G401 (cell line): ENCODE data around the gene MPO. TPM values are rescaled to one million over a fixed set of nuclear protein-coding genes. Genes with fewer than 3 reads are reported as not detected.
A peak's percentile ranks its signal among the peaks of the same experiment; 100 is the strongest.

Source experiments
- DNase-seq: peaks from one replicate; pipeline ENCODE4 v3.0.0-alpha.2; 2015; ENCODE audit warnings: low spot score
- in situ Hi-C: cut with HindIII; loops from 2 replicates; pipeline ENCODE4 v1.10.0; 2016; ENCODE audit warnings: low sequenced_read_pairs, mixed read lengths
- total RNA-seq: library from RNA; depleted of rRNA; stranded (reverse); fragments of >200 nt; shearing (Covaris generic); gene quantifications from 2 replicates; pipeline ENCODE4 v1.2.3, GENCODE V29; 2014

Gene MPO
- total RNA-seq, 1 experiment from 2014 or later, result not detected

DNA sequence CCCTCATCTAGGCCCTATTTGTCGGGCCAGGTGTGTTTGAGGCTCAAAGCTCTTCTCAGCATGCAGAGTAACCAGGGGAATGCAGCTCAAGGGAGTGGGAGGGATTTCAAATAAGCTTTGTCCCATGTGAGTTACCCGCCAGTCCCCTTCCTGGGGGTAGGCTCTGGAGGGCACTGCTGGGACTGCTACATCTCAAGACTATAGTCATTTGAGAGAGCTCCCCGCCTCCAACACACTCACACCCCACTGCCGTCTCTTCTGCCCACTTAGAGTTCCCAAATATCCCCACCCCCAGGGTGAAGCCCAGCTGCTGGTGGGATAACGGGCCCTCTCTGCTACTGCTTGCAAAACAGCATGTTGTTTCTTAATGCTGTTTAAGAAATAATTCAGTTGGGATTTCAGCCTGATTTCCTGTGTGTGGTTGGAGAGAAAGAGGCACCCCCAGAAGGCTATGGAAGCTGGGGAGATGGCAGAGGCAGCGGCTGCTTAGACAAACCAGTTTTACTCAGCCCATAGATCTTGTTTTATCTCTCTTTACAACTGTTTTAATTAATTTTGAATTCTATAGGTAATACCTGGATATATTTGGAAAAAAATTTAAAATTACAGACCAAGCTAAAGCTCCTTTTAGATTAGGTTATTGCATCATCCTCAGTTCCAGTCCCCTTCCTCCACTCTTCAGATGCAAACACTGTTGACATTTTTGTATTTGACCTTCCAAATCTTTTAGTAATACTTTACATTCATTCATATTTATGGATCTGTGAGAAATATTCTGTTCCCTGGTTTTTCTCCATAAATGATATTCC, 4.1 kb upstream of the MPO start:
- in situ Hi-C loops, result no loop called here
- no peak for DNase-seq

DNA sequence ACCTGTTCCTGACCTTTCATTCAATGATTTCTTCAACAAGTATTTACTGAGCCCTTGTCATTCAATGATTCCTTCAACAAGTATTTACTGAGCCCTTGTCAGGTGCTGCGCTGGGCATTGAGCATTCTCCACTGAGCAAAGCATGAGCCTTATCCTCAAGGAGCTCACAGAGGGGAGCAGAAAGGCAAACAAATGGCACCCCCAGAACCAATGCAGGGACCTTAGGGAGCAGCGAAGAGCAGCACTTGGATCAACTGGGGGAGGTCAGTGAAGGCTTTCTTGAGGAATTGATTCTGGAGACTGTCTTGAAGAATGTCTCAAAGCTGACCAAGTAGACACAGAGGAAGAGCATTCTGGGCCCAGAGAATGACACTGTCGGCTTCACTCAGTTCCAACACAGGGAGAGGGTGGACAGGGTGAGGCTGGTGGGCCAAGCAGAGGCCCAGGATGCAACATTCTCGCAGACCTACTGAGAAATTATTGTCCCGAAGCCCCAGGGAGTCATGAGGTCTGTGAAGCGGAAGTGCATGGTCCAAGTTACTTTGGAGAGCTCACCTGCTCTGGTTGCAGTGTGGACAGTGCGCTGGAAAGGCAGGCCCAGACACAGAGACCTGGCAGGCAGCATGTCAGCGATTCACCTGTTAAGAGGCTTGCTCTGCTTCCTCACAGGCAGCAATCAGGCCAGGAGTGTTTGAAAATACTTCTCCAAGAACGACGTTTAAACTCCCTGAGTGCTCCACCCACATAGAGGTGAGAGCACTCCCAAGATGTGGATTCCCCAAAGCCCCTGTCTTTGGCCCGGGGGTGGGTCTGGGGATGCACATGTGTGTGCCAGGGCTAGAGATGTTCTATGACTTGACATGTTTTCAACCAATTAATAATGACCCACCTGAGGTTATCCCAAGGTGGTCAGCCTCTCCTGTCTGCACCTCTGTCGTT, 3.2 kb upstream of the MPO start:
- DNase-seq, result no peak
- in situ Hi-C loops, result no loop called here

DNA sequence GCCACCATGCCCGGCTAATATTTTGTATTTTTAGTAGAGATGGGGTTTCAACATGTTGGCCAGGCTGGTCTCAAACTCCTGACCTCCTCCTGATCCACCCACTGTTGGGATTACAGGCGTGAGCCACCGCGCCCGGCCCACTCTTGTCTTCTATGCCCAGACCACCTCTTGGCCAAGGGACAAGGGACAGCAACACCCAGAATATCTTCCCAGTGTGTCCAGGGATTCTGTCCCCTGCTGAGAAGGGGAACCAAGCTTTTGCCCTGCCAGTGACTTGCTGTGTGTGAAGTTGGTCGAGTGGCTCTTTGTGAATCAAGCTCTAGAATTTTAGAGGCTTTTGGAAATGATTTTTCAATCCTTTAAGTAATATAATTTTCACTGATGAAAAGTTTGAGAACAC, 1.7 kb upstream of the MPO start:
- no peak for DNase-seq
- in situ Hi-C loops, result no loop called here

- in situ Hi-C loops, result no loop called here
- DNase-seq, result no peak
These were observed 826 bp upstream of the MPO start for GRCh38 chr17:58281511-58282011.

GRCh38 chr17:58279736-58280479, 827 bp downstream of the MPO start:
- in situ Hi-C loops, result no loop called here
- no peak for DNase-seq

DNA sequence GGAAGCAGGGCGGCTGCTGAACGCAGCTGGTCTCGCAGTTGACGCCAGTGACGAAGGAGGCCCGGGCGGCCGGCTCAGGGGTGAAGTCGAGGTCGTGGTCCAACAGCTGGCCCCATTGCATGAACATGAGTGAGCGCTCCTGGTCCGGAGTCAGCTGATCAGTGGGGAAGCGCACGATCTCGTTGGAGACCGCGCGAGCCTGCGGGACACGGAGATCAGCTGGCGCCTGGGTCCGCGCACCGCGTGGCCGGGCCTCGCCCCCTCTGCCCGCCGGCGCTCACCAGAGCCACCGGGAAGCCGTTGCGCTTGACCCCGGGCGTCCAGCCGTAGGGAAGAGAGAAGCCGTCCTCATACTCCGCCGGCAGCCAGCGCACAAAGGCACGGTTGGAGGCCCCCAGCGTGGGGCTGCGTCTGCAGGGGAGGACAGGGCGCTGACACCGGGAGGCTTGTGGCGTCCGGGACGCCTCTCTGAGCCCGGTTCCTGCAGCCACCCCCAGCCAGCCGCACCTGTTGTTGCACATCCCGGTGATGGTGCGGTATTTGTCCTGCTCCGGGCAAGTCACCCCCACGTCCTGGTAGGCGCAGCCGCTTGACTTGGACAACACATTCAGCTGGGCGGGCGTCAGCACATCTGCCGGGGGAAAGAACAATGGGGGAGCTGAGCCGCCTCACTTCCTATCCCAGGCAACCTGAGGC, 1.6 kb downstream of the MPO start:
- in situ Hi-C loops, result no loop called here

GRCh38 chr17:58278661-58279015, 2.1 kb downstream of the MPO start:
- DNase-seq, result peak; percentile 62
- in situ Hi-C loops, result no loop called here

More for the DNA sequence above, 1.6 kb downstream of the MPO start:
- DNase-seq, result no peak

GRCh38 chr17:58277802-58278595, 2.7 kb downstream of the MPO start:
- in situ Hi-C loops, result no loop called here
- DNase-seq, result no peak

DNA sequence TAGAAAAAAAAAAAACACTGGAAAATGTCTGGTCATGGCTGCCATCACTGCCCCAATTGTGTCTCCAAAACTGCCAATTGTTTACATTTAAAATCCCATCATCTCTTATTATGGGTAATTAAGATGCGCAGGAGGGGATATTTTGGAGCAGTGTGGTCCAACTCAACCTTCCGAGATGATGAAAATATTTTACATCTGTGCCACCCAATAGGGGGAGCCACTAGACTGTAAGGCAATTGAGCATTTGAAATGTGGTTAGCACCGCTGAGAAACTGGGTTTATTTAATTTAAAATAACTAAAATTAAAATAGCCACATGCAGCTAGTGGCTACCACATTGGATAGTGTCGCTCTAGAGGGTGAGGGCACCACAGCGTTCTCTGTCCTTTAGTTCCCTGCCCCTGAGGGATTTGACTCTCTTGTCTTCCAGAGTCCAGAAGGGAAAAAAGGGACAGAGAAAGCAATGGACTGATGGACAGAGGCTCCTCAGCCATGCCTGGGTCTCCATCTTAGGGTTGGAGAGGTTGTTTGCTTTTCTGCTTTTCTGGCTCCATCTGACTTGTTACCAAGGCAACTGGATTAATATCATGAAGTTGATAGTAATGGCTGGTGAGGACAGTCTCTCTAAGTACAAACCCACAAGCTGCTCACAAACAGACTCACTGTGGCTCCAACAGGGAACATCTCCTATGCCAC, 3.5 kb downstream of the MPO start:
- in situ Hi-C loops, result no loop called here
- DNase-seq, result peak; percentile 12

GRCh38 chr17:58276423-58276822, 4.3 kb downstream of the MPO start:
- in situ Hi-C loops, result no loop called here

DNA sequence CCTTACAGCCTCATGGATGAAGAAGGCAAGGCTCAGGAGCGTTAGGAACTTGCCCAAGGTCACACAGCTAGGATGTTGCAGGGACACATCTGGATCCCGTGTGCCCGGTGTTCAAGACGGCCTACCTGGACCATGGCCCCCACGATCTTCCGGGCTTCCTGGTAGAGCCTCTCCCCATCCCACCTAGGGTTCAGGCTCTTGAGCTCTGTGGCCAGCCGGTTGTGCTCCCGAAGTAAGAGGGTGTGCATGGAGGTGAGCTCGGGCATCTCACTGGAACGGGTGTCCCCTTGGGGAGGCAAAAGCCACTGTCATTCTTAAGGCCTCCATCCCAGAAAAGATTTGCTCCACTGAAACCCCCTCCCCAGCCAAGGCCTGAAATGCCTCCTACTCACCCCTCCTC, 5.3 kb downstream of the MPO start:
- in situ Hi-C loops, result no loop called here
- DNase-seq, result no peak

More at GRCh38 chr17:58276423-58276822, 4.3 kb downstream of the MPO start:
- no peak for DNase-seq

- in situ Hi-C loops, result no loop called here
- DNase-seq, result no peak
These were observed 7.2 kb downstream of the MPO start for GRCh38 chr17:58273453-58274104.

- in situ Hi-C loops, result no loop called here
- no peak for DNase-seq
These were observed 8.1 kb downstream of the MPO start for GRCh38 chr17:58272367-58273280.

DNA sequence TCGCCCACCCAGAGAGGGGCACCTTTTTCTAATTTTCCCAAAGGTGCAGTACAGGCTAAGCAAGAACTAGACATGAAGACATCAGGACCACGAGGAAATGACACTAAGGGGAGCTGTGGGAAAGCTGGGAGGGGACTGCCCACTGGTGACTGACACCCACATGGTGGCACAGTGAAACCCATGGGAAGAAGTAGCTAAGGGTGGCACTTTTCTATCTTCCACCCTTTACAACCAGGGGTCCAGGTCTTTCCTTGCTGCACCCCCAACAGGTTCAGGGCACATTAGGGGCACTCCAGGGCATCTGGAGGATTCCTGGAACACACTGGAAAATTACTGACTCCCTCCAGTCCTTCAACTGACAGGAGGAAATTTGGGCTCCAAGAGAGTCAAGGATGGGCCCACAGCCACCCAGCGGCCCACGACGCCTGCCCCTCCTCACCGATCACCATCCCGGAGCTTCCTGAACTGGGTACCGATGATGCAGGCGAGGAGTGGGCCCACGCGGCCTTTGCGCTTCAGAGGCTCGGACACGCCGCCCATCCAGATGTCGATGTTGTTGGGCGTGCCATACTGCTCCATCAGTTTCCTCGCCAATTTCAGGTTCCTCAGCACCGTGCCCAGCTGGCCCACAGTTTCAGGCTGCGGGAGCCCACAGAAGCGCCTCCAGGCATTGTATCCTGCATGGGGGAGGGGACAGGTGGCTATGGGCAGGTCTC, 9.4 kb downstream of the MPO start:
- in situ Hi-C loops, result no loop called here
- no peak for DNase-seq

DNA sequence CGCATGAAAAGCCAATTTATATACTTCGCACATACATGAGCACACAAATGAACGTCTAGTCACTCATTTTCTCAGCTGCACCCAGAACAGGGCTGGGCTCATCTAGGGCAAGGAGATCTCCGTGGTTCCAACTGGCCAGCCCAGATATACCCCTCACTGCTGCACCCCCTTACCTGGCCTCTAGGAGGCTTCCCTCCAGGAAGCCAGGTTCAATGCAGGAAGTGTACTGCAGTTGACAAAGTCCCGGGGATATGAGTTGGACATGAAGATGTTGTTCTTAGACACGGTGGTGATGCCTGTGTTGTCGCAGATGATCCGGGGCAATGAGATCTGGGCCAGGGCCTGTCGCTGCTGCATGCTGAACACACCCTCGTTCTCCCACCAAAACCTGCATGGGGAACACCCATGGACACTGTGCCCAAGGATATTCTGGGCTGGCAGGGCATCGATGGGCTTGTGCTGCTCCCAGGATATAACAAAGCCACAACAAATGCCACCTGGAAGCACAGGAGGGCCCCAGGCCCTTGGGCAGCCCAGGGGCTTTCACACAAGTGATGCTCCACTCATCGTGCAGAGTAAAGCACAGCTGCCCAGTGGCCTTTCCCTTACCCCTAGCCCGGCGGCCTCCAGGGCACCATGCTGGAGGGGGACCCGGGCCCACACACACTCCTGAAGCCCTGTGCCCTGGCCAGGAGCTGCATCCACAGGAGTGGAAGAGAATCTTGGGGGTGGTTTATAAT, 10.1 kb downstream of the MPO start:
- in situ Hi-C loops, result no loop called here
- DNase-seq, result no peak
